ENCODE data around the gene DHDH. TPM values are rescaled to one million over a fixed set of nuclear protein-coding genes. Genes with fewer than 3 reads are reported as not detected.
"Not testable (repeated sequence)": the region's sequence is repeated elsewhere in the genome, so short reads cannot be mapped to it uniquely, and the experiment has no call there.

DHDH gene
- polyA plus RNA-seq, 3 donors: 4.6 to 7.4 (median 5.9) TPM

DNA sequence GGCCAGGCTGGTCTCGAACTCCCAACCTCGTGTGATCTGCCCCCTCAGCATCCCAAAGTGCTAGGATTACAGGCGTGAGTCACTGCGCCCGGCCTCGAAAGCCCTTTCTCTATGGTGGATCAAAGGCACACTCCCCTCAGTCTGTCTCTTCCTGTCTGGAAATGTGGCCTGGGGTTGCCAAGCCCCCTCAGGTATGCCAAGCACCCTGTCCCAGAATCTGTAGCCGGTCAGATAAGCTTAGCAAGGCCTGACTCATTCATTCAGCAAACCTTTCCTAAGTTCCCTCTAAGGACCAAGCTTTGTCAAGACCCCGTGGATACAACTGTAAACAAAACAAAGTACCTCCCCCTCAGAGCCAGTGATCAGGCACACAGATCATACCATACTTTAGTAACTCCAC is 19.3 kb upstream of the DHDH start:
- DNase-seq (ENCODE audit: low read depth in 3 of 3, low spot score in 2 of 3): no peak

DNA sequence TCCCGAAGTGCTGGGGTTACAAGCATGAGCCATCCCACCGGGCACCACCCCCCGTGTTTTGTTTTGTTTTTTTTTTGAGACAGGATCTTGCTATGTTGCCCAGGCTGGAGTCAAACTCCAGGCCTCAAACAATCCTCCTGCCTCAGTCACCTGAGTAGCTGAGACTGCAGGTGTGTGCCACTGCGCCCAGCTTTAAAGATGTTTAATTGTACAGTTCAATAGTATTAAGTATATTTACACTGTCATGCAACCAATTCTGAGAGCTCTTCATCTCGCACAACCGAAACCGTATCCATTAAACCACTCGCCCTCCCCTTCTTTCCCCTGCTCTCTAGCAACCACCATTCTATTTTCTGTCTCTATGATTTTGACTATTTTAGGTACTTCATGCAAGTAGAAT is 17.7 kb upstream of the DHDH start:
- no peak for DNase-seq (ENCODE audit: low read depth in 3 of 3, low spot score in 2 of 3)

DNA sequence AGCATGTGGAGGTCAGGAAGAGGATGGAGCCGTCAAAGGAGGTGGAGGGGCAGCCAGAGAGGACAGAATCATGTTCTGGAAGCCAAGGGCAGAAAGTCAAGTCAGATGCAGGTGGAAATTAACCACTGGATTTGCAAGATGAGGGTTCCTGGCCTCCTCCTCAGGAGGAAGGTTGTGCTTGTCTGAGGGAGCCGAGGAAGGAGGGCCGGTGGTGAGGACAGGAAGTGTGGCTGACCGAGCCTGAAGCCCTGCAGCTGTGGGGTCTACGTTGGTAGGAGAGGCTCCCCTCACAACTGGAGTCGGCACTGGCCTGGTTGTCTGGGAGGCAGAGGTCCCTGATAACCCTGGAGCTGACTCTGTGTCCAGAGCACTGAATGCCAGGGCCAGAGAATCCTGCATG is 15.4 kb upstream of the DHDH start:
- DNase-seq (ENCODE audit: low read depth in 3 of 3, low spot score in 2 of 3): no peak

DNA sequence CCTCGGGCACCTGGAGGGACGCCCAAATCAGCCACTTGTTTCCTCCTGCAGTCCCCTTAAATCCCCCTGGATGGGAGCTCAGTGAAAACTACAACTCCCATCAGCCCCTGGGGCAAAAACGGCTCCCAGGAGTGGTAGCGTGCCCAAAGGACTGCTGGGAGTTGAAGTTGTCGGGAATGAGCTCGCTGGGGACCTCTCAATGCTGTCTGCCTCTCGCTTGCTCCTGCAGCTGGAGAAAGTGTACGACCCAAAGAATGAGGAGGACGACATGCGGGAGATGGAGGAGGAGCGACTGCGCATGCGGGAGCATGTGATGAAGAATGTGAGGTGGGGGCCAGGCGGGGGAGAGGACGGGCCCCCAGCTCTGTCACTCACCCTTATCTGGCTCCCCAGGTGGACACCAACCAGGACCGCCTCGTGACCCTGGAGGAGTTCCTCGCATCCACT is 14.7 kb upstream of the DHDH start:
- no peak for DNase-seq (ENCODE audit: low read depth in 3 of 3, low spot score in 2 of 3)

DNA sequence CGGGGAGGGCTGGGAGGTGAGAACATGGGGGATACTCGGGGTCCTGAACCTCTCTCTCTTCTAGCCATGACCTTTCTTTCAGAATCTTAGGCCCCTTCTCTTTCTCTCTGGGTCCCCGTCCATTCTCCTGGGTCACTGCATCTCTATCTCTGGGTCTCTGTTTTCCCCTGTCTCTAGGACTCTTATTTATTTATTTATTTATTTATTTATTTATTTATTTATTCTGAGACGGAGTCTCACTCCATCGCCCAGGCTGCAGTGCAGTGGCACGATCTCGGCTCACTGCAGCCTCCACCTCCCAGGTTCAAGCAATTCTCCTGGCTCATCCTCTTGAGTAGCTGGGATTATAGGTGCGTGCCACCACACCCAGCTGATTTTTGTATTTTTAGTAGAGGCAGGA is 14.2 kb upstream of the DHDH start:
- DNase-seq (ENCODE audit: low read depth in 3 of 3, low spot score in 2 of 3): not testable (repeated sequence)

DNA sequence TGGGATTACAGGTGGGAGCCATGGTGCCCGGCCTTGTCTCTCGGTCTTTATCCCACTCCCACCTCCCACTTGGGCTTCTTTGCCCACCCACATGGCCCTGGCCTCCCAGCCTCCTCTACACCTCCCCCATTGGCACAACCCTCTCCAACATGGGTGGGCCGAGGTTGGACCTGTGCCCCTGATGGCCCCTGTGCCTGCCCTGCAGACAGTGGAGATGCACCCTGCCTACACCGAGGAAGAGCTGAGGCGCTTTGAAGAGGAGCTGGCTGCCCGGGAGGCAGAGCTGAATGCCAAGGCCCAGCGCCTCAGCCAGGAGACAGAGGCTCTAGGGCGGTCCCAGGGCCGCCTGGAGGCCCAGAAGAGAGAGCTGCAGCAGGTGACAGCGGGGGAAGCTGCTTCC is 12.6 kb upstream of the DHDH start:
- no peak for DNase-seq (ENCODE audit: low read depth in 3 of 3, low spot score in 2 of 3)

DNA sequence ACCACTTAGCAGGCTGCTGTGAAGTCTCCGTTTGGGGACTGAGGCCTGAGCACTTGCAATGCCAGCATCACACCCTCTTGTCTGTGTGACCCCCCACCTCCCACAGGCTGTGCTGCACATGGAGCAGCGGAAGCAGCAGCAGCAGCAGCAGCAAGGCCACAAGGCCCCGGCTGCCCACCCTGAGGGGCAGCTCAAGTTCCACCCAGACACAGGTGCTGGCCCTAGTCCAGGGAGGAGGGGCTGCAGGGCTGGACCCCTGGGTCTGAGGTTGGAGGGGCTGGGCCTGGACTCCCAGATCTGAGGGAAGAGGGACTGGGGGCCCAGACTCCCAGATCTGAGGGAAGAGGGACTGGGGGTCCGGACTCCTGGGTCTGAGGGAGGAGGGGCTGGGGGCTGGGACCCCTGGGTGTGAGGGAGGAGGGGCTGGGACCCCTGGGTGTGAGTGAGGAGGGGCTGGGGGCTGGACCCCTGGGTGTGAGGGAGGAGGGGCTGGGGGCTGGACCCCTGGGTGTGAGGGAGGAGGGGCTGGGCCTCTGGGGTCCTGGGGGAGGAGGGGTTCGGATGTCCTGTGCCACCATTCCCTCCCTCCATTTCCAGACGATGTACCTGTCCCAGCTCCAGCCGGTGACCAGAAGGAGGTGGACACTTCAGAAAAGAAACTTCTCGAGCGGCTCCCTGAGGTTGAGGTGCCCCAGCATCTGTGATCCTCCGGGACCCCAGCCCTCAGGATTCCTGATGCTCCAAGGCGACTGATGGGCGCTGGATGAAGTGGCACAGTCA is 11.6 kb upstream of the DHDH start:
- DNase-seq (ENCODE audit: low read depth in 3 of 3, low spot score in 2 of 3): no peak

DNA sequence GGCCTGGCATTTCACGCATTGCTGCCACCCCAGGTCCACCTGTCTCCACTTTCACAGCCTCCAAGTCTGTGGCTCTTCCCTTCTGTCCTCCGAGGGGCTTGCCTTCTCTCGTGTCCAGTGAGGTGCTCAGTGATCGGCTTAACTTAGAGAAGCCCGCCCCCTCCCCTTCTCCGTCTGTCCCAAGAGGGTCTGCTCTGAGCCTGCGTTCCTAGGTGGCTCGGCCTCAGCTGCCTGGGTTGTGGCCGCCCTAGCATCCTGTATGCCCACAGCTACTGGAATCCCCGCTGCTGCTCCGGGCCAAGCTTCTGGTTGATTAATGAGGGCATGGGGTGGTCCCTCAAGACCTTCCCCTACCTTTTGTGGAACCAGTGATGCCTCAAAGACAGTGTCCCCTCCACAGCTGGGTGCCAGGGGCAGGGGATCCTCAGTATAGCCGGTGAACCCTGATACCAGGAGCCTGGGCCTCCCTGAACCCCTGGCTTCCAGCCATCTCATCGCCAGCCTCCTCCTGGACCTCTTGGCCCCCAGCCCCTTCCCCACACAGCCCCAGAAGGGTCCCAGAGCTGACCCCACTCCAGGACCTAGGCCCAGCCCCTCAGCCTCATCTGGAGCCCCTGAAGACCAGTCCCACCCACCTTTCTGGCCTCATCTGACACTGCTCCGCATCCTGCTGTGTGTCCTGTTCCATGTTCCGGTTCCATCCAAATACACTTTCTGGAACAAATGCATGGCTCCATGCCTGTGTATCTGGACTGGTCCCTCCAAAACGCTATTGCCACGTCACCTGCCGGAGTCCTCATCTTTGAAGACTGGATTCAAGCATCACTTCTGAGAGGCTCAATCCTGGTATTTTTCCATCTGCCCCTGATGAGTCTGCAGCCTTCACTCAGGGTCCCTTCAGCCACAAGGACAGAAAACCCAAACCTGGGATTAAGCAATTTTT is 10.7 kb upstream of the DHDH start:
- no peak for DNase-seq (ENCODE audit: low read depth in 3 of 3, low spot score in 2 of 3)

DNA sequence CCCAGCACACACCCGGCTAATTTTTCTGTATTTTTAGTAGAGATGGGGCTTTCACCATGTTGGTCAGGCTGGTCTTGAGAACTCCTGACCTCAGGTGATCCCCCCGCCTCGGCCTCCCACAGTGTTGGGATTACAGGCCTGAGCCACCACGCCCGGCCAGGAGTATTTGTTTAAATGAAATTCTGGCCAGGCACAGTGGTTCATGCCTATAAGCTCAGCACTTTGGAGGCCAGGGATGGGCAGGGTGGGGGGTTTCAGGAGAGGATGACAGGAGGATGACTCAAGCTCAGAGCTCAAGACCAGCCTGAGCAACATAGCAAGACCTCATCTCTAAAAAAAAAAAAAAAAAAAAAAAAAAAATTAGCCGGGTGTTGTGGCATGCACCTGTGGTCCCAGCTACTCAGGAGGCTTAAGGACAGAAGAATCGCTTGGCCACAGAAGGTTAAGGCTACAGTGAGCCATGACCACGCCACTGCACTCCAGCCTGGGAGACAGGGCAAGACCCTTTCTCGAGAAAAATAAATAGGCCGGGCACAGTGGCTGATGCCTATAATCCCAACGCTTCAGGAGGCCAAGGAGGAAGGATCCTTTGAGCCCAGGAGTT is 8.2 kb upstream of the DHDH start:
- DNase-seq (ENCODE audit: low read depth in 3 of 3, low spot score in 2 of 3): no peak

DNA sequence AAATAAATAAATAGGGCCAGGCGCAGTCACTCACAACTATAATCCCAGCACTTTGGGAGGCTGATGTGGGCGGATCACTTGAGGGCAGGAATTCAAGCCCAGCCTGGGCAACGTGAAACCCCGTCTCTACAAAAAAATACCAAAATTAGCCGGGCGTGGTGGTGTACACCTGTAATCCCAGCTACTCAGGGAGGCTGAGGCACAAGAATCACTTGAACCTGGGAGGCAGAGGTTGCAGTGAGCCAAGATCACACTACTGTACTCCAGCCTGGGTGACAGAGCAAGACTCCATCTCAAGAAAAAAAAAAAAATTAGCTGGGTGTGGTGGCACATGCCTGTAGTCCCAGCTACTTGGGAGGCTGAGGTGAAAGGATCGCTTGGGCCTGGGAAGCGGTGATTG is 7.6 kb upstream of the DHDH start:
- not testable (repeated sequence) for DNase-seq (ENCODE audit: low read depth in 3 of 3, low spot score in 2 of 3)

DNA sequence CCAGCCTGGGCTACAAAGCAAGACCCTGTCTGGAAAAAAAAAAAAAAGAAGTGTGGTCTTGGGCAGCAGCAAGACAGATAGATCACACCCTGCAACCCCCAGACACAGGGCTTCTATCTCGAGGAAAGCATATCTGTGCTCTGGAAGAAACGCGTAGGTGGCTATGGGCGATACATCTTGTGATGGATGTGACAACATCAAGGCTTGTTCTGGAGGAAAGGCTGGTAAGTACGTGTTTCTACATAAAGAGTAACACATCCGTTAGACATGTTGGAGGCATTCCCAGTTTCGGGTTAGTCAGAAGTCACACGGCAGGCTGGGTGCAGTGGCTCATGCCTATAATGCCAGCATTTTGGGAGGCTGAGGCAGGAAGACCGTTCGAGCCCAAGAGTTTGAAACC is 6.6 kb upstream of the DHDH start:
- DNase-seq (ENCODE audit: low read depth in 3 of 3, low spot score in 2 of 3): no peak

DNA sequence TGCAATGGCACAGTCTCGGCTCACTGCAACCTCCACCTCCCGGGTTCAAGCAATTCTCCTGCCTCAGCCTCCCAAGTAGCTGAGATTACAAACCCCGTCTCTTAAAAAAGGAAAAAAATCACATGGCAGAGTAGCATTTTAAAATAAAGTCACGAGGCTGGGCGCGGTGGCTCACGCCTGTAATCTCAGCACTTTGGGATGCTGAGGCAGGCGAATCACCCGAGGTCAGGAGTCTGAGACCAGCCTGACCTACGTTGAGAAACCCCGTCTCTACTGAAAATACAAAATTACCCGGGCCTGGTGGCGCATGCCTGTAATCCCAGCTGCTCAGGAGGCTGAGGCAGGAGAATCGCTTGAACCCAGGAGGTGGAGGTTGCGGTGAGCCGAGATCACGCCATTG is 5.8 kb upstream of the DHDH start:
- DNase-seq (ENCODE audit: low read depth in 3 of 3, low spot score in 2 of 3): not testable (repeated sequence)

DNA sequence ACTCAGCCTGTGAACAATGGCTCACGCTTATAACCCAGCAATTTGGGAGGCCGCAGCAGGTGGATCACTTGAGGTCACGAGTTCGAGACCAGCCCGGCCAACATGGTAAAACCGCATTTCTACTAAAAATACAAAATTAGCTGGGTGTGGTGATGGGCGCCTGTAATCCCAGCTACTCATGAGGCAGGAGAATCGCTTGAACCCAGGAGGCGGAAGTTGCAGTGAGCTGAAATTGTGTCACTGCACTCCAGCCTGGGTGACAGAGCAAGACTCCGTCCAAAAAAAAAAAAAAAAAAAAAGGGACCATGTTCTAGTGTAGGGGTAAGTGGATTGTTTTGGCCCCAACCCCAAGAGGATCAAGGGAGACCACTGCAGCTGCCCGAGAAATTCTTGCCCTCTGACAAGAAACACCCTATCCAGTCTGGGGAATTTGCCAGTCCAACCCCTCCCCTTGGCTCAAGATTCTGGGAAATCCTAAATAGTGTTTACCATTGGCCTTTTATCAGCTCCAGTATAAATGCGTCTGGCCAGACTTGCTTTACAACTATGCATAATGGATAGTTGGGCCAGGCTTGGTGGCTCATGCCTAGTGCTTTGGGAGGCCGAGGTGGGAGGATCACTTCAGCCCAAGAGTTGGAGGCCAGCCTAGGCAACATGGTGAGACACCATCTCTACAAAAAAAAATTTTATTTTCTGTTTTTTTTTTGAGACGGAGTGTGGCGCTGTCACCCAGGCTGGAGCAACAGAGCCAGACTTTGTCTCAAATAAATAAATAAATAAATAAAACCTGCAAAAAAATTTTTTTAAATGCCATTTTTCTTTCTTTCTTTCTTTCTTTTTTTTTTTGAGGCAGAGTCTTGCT is 5.1 kb upstream of the DHDH start:
- DNase-seq (ENCODE audit: low read depth in 3 of 3, low spot score in 2 of 3): no peak

DNA sequence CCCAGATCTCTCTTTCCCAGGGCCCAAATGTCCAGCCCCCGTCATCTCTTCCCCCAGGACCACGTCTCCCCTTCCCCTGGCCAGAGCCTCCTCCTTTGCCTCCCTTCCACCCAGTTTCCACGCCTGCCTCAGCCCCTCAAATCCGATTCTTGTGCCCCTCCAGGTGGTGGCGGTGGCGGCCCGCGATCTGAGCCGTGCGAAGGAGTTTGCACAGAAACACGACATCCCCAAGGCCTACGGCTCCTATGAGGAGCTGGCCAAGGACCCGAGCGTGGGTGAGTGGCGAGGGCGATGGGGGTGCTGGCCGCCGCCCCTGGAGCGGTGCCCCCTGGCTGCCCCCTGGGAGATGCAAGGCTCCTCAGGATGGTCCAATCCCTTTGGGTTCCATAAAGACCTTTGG is 1.3 kb downstream of the DHDH start:
- no peak for DNase-seq (ENCODE audit: low read depth in 3 of 3, low spot score in 2 of 3)

DNA sequence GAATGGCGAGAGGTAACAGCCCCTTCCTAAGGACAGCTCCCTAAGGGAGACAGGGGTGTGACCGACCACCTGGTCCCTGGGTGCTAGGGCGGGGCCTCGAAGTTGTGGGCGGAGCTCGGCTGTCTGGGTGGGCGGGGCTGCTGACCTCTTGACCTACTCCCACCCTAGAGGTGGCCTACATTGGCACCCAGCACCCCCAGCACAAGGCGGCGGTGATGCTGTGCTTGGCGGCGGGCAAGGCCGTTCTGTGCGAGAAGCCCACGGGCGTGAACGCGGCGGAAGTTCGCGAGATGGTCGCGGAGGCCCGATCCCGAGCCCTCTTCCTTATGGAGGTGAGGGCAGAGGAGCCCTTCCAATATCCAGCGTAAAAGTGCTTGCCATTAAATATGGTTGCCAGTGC is 2.4 kb downstream of the DHDH start:
- no peak for DNase-seq (ENCODE audit: low read depth in 3 of 3, low spot score in 2 of 3)

DNA sequence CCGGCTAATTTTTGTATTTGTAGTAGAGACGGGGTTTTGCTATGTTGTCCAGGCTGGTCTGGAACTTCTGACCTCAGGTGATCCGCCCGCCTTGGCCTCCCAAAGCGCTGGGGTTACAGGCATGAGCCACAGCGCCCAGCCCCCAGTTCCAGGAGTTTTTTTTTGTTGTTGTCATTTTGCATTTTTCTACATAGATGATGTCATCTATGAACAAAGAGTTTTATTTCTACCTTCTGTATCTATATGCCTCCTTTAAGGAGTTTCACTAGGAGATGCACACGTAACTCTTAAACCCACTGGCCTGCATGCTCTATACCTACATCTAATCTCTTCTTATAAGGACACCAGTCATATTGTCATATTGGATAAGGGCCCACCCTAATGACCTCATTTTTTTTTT is 4.8 kb downstream of the DHDH start:
- no peak for DNase-seq (ENCODE audit: low read depth in 3 of 3, low spot score in 2 of 3)

DNA sequence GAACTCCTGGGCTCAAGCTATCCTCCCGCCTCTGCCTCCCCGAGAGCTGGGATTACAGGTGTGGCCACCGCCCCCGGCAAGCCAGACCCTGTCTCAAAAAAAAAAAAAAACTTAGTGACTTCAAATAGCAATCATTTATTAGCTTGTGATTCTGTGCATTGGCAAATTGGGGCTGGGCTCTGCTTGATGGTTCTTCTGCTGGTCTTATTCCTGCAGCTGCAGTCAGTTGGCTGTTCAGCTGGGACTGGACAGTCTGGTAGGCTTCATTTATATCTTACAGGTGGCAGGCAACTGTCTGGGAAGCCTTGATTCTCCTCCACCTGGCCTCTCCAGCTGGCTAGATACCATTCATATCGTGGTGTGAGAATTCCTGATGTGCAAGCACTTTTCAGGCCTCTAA is 7.4 kb downstream of the DHDH start:
- DNase-seq (ENCODE audit: low read depth in 3 of 3, low spot score in 2 of 3): no peak

DNA sequence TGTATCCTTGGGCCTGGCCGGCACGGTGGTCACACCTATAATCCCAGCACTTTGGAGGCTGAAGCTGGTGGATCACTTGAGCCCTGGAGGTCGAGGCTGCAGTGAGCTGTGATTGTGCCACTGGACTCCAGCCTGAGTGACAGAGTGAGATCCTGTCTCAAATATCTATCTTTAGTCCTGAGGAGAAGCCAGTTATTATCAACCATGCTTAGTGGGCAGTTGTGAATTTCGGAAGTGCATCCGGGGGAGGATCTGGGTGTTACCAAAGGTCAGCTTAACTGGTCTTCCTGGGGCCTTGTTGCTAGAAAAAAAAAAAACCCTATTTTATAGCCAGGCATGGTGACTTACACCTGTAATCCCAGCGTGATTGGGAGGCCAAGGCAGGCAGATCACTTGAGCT is 9.6 kb downstream of the DHDH start:
- no peak for DNase-seq (ENCODE audit: low read depth in 3 of 3, low spot score in 2 of 3)

DNA sequence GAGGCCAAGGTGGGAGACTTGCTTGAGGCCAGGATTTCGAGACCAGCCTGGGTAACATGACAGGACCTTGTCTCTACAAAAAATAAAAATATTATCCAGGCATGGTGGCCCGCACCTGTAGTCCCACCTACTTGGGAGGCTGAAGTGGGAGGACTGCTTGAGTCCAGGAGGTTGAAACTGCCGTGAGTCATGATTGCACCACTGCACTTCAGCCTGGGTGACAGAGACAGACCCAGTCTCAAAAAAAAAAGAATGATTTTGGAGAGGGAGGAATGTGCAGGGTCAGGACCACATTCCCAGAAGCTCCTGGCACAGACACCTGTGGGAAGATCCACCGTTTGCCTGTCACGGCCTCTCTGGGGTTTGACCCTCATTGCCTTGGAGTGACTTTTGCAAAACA is 11.9 kb downstream of the DHDH start:
- no peak for DNase-seq (ENCODE audit: low read depth in 3 of 3, low spot score in 2 of 3)

DNA sequence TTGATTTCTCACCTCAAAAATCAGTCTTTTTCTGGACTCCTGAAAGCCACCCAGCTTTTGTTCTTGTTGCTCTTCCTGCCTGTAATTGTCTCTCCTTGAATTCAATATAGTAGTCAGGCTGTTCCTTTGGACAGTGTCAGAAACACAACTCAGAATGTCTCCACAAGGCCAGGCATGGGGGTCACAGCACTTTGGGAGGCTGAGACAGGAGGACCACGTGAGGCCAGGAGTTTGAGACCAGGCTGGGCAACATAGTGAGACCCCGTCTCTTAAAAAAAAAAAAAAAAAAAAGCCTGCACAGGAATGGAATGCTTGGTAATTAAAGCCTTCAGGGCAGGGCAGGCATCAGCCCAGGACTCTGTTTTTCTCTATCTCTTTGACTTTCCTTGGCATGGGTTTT is 12.3 kb downstream of the DHDH start:
- DNase-seq (ENCODE audit: low read depth in 3 of 3, low spot score in 2 of 3): no peak

All from right renal cortex interstitium (tissue), 3 donors.